HCT116 (cell line): ENCODE data around the gene CACNA1A.

ENCODE experiments used
- EZH2 ChIP-seq: fragments of 200-600 bp; sonication (generic); IDR thresholded peaks from 2 replicates; pipeline ENCODE4 v1.6.1; 2017; ENCODE audit warnings: antibody characterized with exemption, mixed run types
- TF ChIP-seq, protein P1 (sequence below), 3 experiments: fragments of 200-600 bp in 1 of 3; sonication (generic) in 1 of 3; IDR thresholded peaks in 2 of 3; conservative IDR thresholded peaks in 1 of 3; 2 replicates each; pipeline ENCODE4 v1.5.1; 2012 to 2017; ENCODE audit warnings: low read depth in 2 of 3, low read length in 2 of 3, antibody characterized with exemption in 1 of 3, borderline replicate concordance in 1 of 3, control low read depth in 1 of 3, mild to moderate bottlenecking in 1 of 3, mixed read lengths in 1 of 3, mixed run types in 1 of 3, moderate library complexity in 1 of 3; ENCODE audit not compliant: insufficient read depth in 1 of 3

DNA sequence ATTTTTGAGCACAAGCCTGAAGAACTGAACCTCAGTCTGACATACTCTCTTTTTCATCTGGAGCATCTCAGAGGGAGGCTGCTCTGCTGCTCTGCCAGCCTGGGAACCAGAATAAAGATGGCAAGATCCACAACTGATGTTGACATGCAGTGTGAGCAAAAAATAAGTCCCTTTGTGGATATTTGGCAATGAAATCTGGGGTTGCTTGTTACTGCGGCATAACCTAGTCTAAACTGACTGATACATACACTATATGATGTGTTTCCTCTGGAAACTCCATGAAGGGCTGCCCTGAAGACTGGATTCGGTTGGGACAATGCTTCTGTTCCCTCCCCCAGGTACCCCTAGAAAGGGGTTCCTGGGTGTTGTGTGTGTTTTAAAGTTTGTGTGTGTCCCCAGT, 249.4 kb downstream of the CACNA1A start:
- TF ChIP-seq EZH2 = no peak
- TF ChIP-seq, protein P1, sequence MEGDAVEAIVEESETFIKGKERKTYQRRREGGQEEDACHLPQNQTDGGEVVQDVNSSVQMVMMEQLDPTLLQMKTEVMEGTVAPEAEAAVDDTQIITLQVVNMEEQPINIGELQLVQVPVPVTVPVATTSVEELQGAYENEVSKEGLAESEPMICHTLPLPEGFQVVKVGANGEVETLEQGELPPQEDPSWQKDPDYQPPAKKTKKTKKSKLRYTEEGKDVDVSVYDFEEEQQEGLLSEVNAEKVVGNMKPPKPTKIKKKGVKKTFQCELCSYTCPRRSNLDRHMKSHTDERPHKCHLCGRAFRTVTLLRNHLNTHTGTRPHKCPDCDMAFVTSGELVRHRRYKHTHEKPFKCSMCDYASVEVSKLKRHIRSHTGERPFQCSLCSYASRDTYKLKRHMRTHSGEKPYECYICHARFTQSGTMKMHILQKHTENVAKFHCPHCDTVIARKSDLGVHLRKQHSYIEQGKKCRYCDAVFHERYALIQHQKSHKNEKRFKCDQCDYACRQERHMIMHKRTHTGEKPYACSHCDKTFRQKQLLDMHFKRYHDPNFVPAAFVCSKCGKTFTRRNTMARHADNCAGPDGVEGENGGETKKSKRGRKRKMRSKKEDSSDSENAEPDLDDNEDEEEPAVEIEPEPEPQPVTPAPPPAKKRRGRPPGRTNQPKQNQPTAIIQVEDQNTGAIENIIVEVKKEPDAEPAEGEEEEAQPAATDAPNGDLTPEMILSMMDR (IDR thresholded peaks at IDR 0.05 in 2 of 3, conservative IDR thresholded peaks at IDR 0.05 in 1 of 3; ENCODE audit: borderline replicate concordance in 1 of 3, insufficient read depth in 1 of 3, low read depth in 2 of 3, low read length in 2 of 3) = no peak
